GM12891 (cell line): Measurements from ENCODE around the gene ZNF71.

ENCODE experiments used
- POLR2A ChIP-seq: IDR thresholded peaks from 2 replicates; pipeline ENCODE4 v1.6.1; 2011; ENCODE audit warnings: low read depth, low read length, control low read depth
- POLR2AphosphoS5 ChIP-seq: IDR thresholded peaks from 2 replicates; pipeline ENCODE4 v1.6.1; 2011; ENCODE audit warnings: low read depth, low read length, control low read depth
- SPI1 ChIP-seq: IDR thresholded peaks from 2 replicates; pipeline ENCODE4 v1.6.1; 2011; ENCODE audit warnings: low read depth, low read length, control low read depth
- TAF1 ChIP-seq: IDR thresholded peaks from 2 replicates; pipeline ENCODE4 v1.6.1; 2011; ENCODE audit warnings: low read depth, low read length, control low read depth

GRCh38 chr19:56572589-56572988, 22.5 kb upstream of the ZNF71 start:
- TF ChIP-seq POLR2A: no peak
- TF ChIP-seq POLR2AphosphoS5: no peak
- TF ChIP-seq TAF1: no peak
- no peak for TF ChIP-seq SPI1
